ENCODE data around the gene OR51I2. TPM values are rescaled to one million over a fixed set of nuclear protein-coding genes. Genes with fewer than 3 reads are reported as not detected.
A peak's percentile ranks its signal among the peaks of the same experiment; 100 is the strongest.

Gene OR51I2, protein sequence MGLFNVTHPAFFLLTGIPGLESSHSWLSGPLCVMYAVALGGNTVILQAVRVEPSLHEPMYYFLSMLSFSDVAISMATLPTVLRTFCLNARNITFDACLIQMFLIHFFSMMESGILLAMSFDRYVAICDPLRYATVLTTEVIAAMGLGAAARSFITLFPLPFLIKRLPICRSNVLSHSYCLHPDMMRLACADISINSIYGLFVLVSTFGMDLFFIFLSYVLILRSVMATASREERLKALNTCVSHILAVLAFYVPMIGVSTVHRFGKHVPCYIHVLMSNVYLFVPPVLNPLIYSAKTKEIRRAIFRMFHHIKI
- total RNA-seq: not detected

GRCh38 chr11:5449023-5449422 is at the start of gene OR51I2:
TSS of gene OR51I2 (plus strand) at chr11:5449323. CDS start at chr11:5453489, 4,166 bp downstream.
- no peaks in the 10 kb centered on the region for H3K9me3 Mint-ChIP-seq
- ATAC-seq (replicated peaks in 1 of 2) (no peak), DNase-seq (no peak)
- no peaks in the 10 kb centered on the region for H3K4me1 Mint-ChIP-seq (ENCODE audit: low read depth)
- H3K36me3 Mint-ChIP-seq (ENCODE audit: insufficient read depth in 2 of 2): no peaks in the 10 kb centered on the region
- peaks cover 9% of the 10 kb centered on the region for H3K27me3 Mint-ChIP-seq (ENCODE audit: low read depth)
- H3K27ac Mint-ChIP-seq: no peak within 1 kb of the TSS
- H3K4me3 Mint-ChIP-seq: no peak within 1 kb of the TSS

- no peak for ATAC-seq (replicated peaks in 1 of 2)
- no peak overlapping the region for H3K4me3 Mint-ChIP-seq
- no peaks in the 10 kb centered on the region for H3K4me1 Mint-ChIP-seq (ENCODE audit: low read depth)
- DNase-seq: no peak
- H3K36me3 Mint-ChIP-seq (ENCODE audit: insufficient read depth in 2 of 2): no peaks in the 10 kb centered on the region
- H3K27ac Mint-ChIP-seq: no peak overlapping the region
- peaks cover 17% of the 10 kb centered on the region for H3K27me3 Mint-ChIP-seq (ENCODE audit: low read depth)
- no peaks in the 10 kb centered on the region for H3K9me3 Mint-ChIP-seq
These were observed 44.0 kb upstream of the OR51I2 start for GRCh38 chr11:5405173-5405572.

DNA sequence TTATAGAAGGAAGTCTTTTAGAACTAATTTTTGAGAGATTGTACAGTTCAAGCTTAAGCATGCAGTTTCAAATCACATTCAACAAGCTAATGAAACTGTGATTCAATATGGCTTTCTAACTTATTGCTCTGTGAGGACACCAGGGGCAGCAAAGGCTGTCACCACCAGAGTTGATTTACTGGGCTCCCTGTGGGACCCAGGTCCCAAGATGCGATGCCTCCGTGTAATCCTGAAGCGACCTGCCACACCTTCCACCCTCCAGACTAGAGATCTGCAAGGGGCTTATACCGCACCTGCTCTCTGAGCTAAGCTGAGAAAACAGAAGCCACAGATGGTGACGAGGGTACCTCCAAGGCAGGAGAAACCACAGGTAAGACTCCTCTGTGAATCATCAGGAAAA is 28.1 kb upstream of the OR51I2 start:
- Mint-ChIP-seq H3K36me3 (ENCODE audit: insufficient read depth in 2 of 2) (no peaks in the 10 kb centered on the region), H3K27ac (no peak overlapping the region), H3K4me1 (ENCODE audit: low read depth) (no peaks in the 10 kb centered on the region), H3K4me3 (no peak overlapping the region), H3K9me3 (no peaks in the 10 kb centered on the region), H3K27me3 (ENCODE audit: low read depth) (peaks cover 14% of the 10 kb centered on the region)
- DNase-seq: no peak
- ATAC-seq (replicated peaks in 1 of 2): no peak

DNA sequence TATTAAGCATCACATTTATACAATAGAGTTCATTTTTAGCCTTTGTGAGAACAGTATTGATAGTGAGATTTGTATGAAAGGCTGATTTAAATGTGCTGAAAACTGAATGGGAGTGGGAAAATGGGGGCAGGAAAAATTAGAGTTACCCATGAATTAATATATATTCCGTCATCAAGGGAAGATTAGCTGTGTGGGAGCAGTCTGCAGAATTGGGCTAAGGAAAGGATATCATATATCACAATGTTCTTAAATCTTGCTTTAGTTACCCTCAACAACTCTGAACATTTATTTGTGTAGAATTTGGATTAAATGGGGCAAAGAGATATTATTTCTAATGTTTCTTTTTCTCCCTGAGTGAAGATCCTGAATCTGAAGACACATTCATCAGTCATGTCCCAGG is 27.3 kb upstream of the OR51I2 start, which contains the start of gene OR51Q1:
TSS of gene OR51Q1 (plus strand) at position 301 of the 400 bp plus-strand sequence. CDS start at position 391, 90 bp downstream.
- no peaks in the 10 kb centered on the region for H3K4me1 Mint-ChIP-seq (ENCODE audit: low read depth)
- peaks cover 14% of the 10 kb centered on the region for H3K27me3 Mint-ChIP-seq (ENCODE audit: low read depth)
- no peak within 1 kb of the TSS for H3K27ac Mint-ChIP-seq
- ATAC-seq (replicated peaks in 1 of 2) (no peak), DNase-seq (no peak)
- H3K9me3 Mint-ChIP-seq: no peaks in the 10 kb centered on the region
- no peak within 1 kb of the TSS for H3K4me3 Mint-ChIP-seq
- H3K36me3 Mint-ChIP-seq (ENCODE audit: insufficient read depth in 2 of 2): no peaks in the 10 kb centered on the region

DNA sequence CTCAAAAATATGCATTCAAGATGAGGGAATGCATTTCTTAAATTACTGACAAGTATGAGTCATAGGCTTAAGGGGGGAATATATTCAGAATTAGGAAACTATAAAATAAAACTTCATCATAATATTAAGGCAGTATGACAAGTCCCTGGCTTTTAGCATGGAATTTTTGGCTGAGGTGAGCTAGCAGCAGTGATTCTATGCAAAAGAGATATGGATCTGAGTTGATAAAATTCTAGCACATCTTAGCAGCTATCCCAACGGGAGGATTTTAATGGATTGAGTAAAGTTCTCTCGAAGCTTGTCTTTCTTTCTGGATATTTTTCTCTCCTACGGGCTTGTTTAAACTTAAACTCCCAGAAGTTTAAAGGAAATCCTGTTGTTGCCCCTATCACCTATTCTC is 26.0 kb upstream of the OR51I2 start:
- H3K4me1 Mint-ChIP-seq (ENCODE audit: low read depth): no peaks in the 10 kb centered on the region
- ATAC-seq (replicated peaks in 1 of 2) (no peak), DNase-seq (no peak)
- no peaks in the 10 kb centered on the region for H3K9me3 Mint-ChIP-seq
- peaks cover 14% of the 10 kb centered on the region for H3K27me3 Mint-ChIP-seq (ENCODE audit: low read depth)
- no peaks in the 10 kb centered on the region for H3K36me3 Mint-ChIP-seq (ENCODE audit: insufficient read depth in 2 of 2)
- H3K27ac Mint-ChIP-seq: no peak overlapping the region
- no peak overlapping the region for H3K4me3 Mint-ChIP-seq

DNA sequence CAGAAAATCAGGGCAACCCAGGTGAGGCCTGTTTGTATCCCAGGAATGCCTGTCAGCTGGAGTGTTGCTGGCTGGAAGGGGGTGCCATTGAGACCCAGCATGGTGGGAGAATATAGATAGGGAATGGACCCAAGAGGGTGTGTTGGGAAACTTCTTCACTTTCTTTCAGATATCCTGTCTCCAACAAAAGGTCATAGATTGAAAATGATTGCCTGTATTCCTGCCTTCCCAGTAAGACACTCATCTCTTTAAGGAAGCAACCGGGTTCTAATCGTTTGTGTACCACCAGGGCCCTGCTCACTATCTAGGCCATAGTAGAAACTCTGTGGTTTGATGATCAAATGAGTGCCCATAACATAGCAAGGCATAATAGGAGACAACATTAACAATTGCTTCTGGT is 7.7 kb upstream of the OR51I2 start, which contains the start of gene OR51I1:
TSS of gene OR51I1 (minus strand) at position 101 of the 400 bp plus-strand sequence. CDS start at position 101, 0 bp downstream.
- DNase-seq (no peak), ATAC-seq (replicated peaks in 1 of 2) (no peak)
- no peaks in the 10 kb centered on the region for H3K4me1 Mint-ChIP-seq (ENCODE audit: low read depth)
- no peaks in the 10 kb centered on the region for H3K36me3 Mint-ChIP-seq (ENCODE audit: insufficient read depth in 2 of 2)
- no peak within 1 kb of the TSS for H3K27ac Mint-ChIP-seq
- no peaks in the 10 kb centered on the region for H3K9me3 Mint-ChIP-seq
- H3K4me3 Mint-ChIP-seq: no peak within 1 kb of the TSS
- peaks cover 15% of the 10 kb centered on the region for H3K27me3 Mint-ChIP-seq (ENCODE audit: low read depth)

DNA sequence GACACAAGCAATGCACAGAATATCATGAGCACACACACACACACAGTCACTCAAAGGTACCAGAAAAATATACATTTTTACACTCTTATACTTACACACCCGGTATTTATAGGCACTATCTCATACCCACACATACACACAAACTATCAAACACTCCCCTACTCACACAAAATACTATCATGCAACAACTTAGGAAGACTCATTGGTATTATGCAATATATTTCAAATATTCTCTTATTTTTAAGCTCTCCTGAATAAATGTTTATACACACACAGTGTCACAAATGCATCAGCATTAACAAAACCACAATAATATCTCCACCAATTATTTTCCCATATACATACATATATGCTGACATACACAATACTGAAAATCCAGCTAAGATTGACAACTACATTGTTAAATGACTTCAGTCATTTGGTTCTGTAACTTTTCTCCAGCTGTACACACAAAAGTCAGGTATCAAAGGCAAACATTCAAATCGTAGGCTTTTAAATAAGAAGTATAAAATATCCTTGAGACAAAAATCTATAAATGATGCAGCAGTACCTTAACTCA is 5.2 kb upstream of the OR51I2 start:
- ATAC-seq (replicated peaks in 1 of 2) (no peak), DNase-seq (no peak)
- Mint-ChIP-seq H3K4me1 (ENCODE audit: low read depth) (no peaks in the 10 kb centered on the region), H3K27ac (no peak overlapping the region), H3K36me3 (ENCODE audit: insufficient read depth in 2 of 2) (no peaks in the 10 kb centered on the region), H3K4me3 (no peak overlapping the region), H3K9me3 (no peaks in the 10 kb centered on the region), H3K27me3 (ENCODE audit: low read depth) (peaks cover 15% of the 10 kb centered on the region)

DNA sequence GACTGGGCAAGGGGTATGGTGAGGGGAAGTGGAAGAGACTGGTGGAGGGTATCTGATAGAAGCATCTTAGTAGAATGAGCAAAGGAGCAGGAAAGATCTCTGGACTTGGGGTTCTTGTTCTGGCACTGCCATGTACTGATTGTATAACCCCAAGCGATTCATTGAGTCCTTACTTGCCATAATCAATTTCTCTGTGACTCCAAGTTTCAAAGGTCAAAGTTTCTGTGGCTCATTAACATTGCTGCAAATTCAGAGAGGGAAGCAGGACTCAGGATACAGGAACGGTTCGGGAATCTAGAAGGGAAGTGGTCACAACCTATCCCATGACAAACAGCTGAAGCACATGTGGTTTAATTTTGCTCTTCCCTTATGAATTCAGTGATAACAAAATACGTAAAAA is 309 bp downstream of the OR51I2 start:
- no peak overlapping the region for H3K27ac Mint-ChIP-seq
- ATAC-seq (replicated peaks in 1 of 2) (no peak), DNase-seq (no peak)

GRCh38 chr11:5460983-5461621 is 12.0 kb downstream of the OR51I2 start:
- Mint-ChIP-seq H3K27me3 (ENCODE audit: low read depth) (no peaks in the 10 kb centered on the region), H3K27ac (no peak overlapping the region), H3K36me3 (ENCODE audit: insufficient read depth in 2 of 2) (no peaks in the 10 kb centered on the region), H3K4me3 (no peak overlapping the region), H3K4me1 (ENCODE audit: low read depth) (no peaks in the 10 kb centered on the region), H3K9me3 (no peaks in the 10 kb centered on the region)
- ATAC-seq (replicated peaks in 1 of 2): no peak
- no peak for DNase-seq

More for the DNA sequence above, 309 bp downstream of the OR51I2 start:
- Mint-ChIP-seq H3K4me1 (ENCODE audit: low read depth) (no peaks in the 10 kb centered on the region), H3K27me3 (ENCODE audit: low read depth) (peaks cover 5% of the 10 kb centered on the region), H3K36me3 (ENCODE audit: insufficient read depth in 2 of 2) (no peaks in the 10 kb centered on the region), H3K9me3 (no peaks in the 10 kb centered on the region), H3K4me3 (no peak overlapping the region)

- no peak overlapping the region for H3K4me3 Mint-ChIP-seq
- no peaks in the 10 kb centered on the region for H3K9me3 Mint-ChIP-seq
- no peak for ATAC-seq (replicated peaks in 1 of 2)
These were observed 18.4 kb downstream of the OR51I2 start for GRCh38 chr11:5467527-5467926.

GRCh38 chr11:5473921-5474320 is 24.8 kb downstream of the OR51I2 start:
- Mint-ChIP-seq H3K9me3 (no peaks in the 10 kb centered on the region), H3K4me1 (ENCODE audit: low read depth) (no peaks in the 10 kb centered on the region), H3K4me3 (no peak overlapping the region), H3K27me3 (ENCODE audit: low read depth) (peaks cover 23% of the 10 kb centered on the region), H3K36me3 (ENCODE audit: insufficient read depth in 2 of 2) (no peaks in the 10 kb centered on the region), H3K27ac (no peak overlapping the region)
- DNase-seq (no peak), ATAC-seq (replicated peaks in 1 of 2) (no peak)

More at GRCh38 chr11:5467527-5467926, 18.4 kb downstream of the OR51I2 start:
- Mint-ChIP-seq H3K27ac (no peak overlapping the region), H3K36me3 (ENCODE audit: insufficient read depth in 2 of 2) (no peaks in the 10 kb centered on the region), H3K4me1 (ENCODE audit: low read depth) (no peaks in the 10 kb centered on the region), H3K27me3 (ENCODE audit: low read depth) (peaks cover 11% of the 10 kb centered on the region)
- DNase-seq: no peak

- no peaks in the 10 kb centered on the region for H3K9me3 Mint-ChIP-seq
- no peak overlapping the region for H3K4me3 Mint-ChIP-seq
- ATAC-seq (replicated peaks in 1 of 2): peak in 1 of 2 donors; percentile 50
- no peaks in the 10 kb centered on the region for H3K36me3 Mint-ChIP-seq (ENCODE audit: insufficient read depth in 2 of 2)
- H3K4me1 Mint-ChIP-seq (ENCODE audit: low read depth): no peaks in the 10 kb centered on the region
- no peak overlapping the region for H3K27ac Mint-ChIP-seq
- peaks cover 20% of the 10 kb centered on the region for H3K27me3 Mint-ChIP-seq (ENCODE audit: low read depth)
- peak; percentile 26 to 33 for DNase-seq
These were observed 27.2 kb downstream of the OR51I2 start for GRCh38 chr11:5476186-5476819.

DNA sequence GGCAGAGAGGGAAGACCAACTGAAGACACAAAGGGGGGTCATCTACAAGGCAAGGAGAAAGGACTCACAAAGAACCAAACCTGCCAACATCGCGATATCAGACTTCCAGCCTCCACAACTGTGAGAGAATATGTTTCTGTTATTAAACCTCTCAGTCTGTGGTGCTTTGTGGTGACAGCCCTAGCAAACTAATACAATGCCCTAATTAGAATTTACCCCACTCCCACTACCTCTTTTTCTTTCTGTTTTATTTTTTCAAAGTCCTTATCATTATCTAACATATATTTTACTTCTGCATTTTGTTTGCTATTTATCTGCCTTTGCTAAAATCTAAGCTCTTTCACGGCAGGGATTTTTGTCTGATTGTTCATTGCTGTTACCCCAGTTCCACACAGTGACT is 36.9 kb downstream of the OR51I2 start:
- Mint-ChIP-seq H3K4me3 (no peak overlapping the region), H3K27ac (no peak overlapping the region), H3K9me3 (peaks cover 0 to 1% of the 10 kb centered on the region in 2 donors), H3K36me3 (ENCODE audit: insufficient read depth in 2 of 2) (no peaks in the 10 kb centered on the region), H3K4me1 (ENCODE audit: low read depth) (no peaks in the 10 kb centered on the region), H3K27me3 (ENCODE audit: low read depth) (peaks cover 9% of the 10 kb centered on the region)
- DNase-seq: no peak
- ATAC-seq (replicated peaks in 1 of 2): no peak
